ENCODE measurements around the gene SYNGR2.
"Not testable (repeated sequence)": the region's sequence is repeated elsewhere in the genome, so short reads cannot be mapped to it uniquely, and the experiment has no call there.

The SYNGR2 gene

GRCh38 chr17:78130437-78131101 lies 37.8 kb upstream of the SYNGR2 start, which contains the start of gene TMC8:
TMC8 (plus strand) TSS chr17:78130771; CDS start chr17:78131589, 818 bp downstream.
- peak; percentile 67 for DNase-seq

GRCh38 chr17:78131172-78132083 lies 37.0 kb upstream of the SYNGR2 start:
- no peak for DNase-seq

- DNase-seq = no peak
Measured at GRCh38 chr17:78132084-78132676, 36.2 kb upstream of the SYNGR2 start.

GRCh38 chr17:78132767-78133178 lies 35.6 kb upstream of the SYNGR2 start:
- no peak for DNase-seq

GRCh38 chr17:78133179-78133951 lies 35.0 kb upstream of the SYNGR2 start:
- DNase-seq = no peak

- peak; percentile 71 for DNase-seq
Measured at GRCh38 chr17:78133971-78134898, 34.1 kb upstream of the SYNGR2 start.

GRCh38 chr17:78134899-78135385 lies 33.4 kb upstream of the SYNGR2 start:
- DNase-seq = no peak

GRCh38 chr17:78135858-78136500 lies 32.4 kb upstream of the SYNGR2 start:
- no peak for DNase-seq

- no peak for DNase-seq
Measured at GRCh38 chr17:78137392-78138203, 30.8 kb upstream of the SYNGR2 start.

GRCh38 chr17:78138204-78139060 lies 29.9 kb upstream of the SYNGR2 start:
- DNase-seq = no peak

GRCh38 chr17:78139861-78140168 lies 28.6 kb upstream of the SYNGR2 start:
- DNase-seq = not testable (repeated sequence)

- DNase-seq = peak; percentile 89
Measured at GRCh38 chr17:78140169-78141051, 28.0 kb upstream of the SYNGR2 start.

GRCh38 chr17:78141437-78142118 lies 26.8 kb upstream of the SYNGR2 start:
- DNase-seq = no peak

GRCh38 chr17:78142119-78142861 lies 26.1 kb upstream of the SYNGR2 start:
- no peak for DNase-seq

- no peak for DNase-seq
Measured at GRCh38 chr17:78143214-78144146, 24.9 kb upstream of the SYNGR2 start.

Data from activated CD4-positive, CD25-positive, alpha-beta regulatory T cell treated with anti-CD3 and anti-CD28 coated beads, Interleukin-2, amount 50 U/mL, for 72 hours (primary cell).